ENCODE results near the gene ZNF526.

The ZNF526 gene

GRCh38 chr19:42270346-42271044, 50.4 kb downstream of the ZNF526 start:
- H3K27me3 ChIP-seq (ENCODE audit: insufficient read depth, low read length), result no peaks in the 10 kb centered on the region
- H3K4me1 ChIP-seq (ENCODE audit: insufficient read depth, low read length, severe bottlenecking), result peaks cover 30% of the 10 kb centered on the region
- H2AFZ ChIP-seq (ENCODE audit: low read length), result no peak overlapping the region
- H3K9me3 ChIP-seq (ENCODE audit: low read length), result no peaks in the 10 kb centered on the region
- peak overlapping the region; percentile 79 for H3K4me2 ChIP-seq (ENCODE audit: low read length)
- TF ChIP-seq EZH2 (IDR thresholded peaks at IDR 0.05; ENCODE audit: borderline replicate concordance, low read length) (no peak), CTCF (IDR thresholded peaks at IDR 0.05; ENCODE audit: low read length) (no peak)
- H3K9ac ChIP-seq (ENCODE audit: low read length), result peak overlapping the region; percentile 72
- H3K27ac ChIP-seq (ENCODE audit: low read depth, low read length, poor library complexity, severe bottlenecking), result peak overlapping the region; percentile 89
- H3K79me2 ChIP-seq (ENCODE audit: insufficient read depth, low read length), result no peaks in the 10 kb centered on the region
- no peaks in the 10 kb centered on the region for H3F3A ChIP-seq (ENCODE audit: insufficient read depth, low read length)
- H3K4me3 ChIP-seq (ENCODE audit: low read depth, low read length, poor library complexity, severe bottlenecking), result peak overlapping the region; percentile 81
- no peaks in the 10 kb centered on the region for H4K20me1 ChIP-seq (ENCODE audit: insufficient read depth, low read length)
- no peaks in the 10 kb centered on the region for H3K9me2 ChIP-seq (ENCODE audit: low read depth, low read length)
- peaks cover 4% of the 10 kb centered on the region; the same call in 1 of the 2 replicates for H3K36me3 ChIP-seq (ENCODE audit: insufficient read depth, low read length)

DNA sequence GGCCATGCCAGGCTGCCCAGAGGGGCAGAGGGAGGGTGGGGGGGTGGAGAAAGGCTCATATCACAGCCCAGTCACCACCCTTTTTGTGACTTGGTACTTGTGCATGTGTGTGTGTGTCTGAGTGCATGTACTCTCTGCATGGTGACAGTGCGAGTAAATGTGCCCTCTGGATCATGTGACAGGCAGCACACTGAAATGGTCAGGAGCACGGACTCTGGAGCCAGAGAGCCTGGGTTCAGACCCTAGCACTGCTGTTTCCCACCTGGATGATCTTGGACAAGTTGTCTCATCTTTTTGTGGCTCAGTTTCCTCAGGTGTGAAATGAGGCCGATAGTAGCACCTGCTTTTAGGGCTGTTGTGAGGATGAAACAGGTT, 50.9 kb downstream of the ZNF526 start:
- H3F3A ChIP-seq (ENCODE audit: insufficient read depth, low read length), result no peaks in the 10 kb centered on the region
- H3K9me3 ChIP-seq (ENCODE audit: low read length), result no peaks in the 10 kb centered on the region
- H3K79me2 ChIP-seq (ENCODE audit: insufficient read depth, low read length), result no peaks in the 10 kb centered on the region
- no peaks in the 10 kb centered on the region for H4K20me1 ChIP-seq (ENCODE audit: insufficient read depth, low read length)
- peak overlapping the region; percentile 72; the same call in 1 of the 2 replicates for H3K9ac ChIP-seq (ENCODE audit: low read length)
- TF ChIP-seq CTCF (IDR thresholded peaks at IDR 0.05; ENCODE audit: low read length) (no peak), EZH2 (IDR thresholded peaks at IDR 0.05; ENCODE audit: borderline replicate concordance, low read length) (no peak)
- no peaks in the 10 kb centered on the region for H3K9me2 ChIP-seq (ENCODE audit: low read depth, low read length)
- H3K4me3 ChIP-seq (ENCODE audit: low read depth, low read length, poor library complexity, severe bottlenecking), result peak overlapping the region; percentile 81
- peak overlapping the region; percentile 79 for H3K4me2 ChIP-seq (ENCODE audit: low read length)
- no peak overlapping the region for H2AFZ ChIP-seq (ENCODE audit: low read length)
- H3K4me1 ChIP-seq (ENCODE audit: insufficient read depth, low read length, severe bottlenecking), result peaks cover 30% of the 10 kb centered on the region
- peaks cover 4% of the 10 kb centered on the region; the same call in 1 of the 2 replicates for H3K36me3 ChIP-seq (ENCODE audit: insufficient read depth, low read length)
- H3K27me3 ChIP-seq (ENCODE audit: insufficient read depth, low read length), result no peaks in the 10 kb centered on the region
- peak overlapping the region; percentile 89 for H3K27ac ChIP-seq (ENCODE audit: low read depth, low read length, poor library complexity, severe bottlenecking)

- TF ChIP-seq CTCF (IDR thresholded peaks at IDR 0.05; ENCODE audit: low read length) (no peak), EZH2 (IDR thresholded peaks at IDR 0.05; ENCODE audit: borderline replicate concordance, low read length) (no peak)
- Histone ChIP-seq H3K4me1 (ENCODE audit: insufficient read depth, low read length, severe bottlenecking) (peaks cover 30% of the 10 kb centered on the region), H2AFZ (ENCODE audit: low read length) (no peak overlapping the region), H3K4me2 (ENCODE audit: low read length) (no peak overlapping the region), H3K36me3 (ENCODE audit: insufficient read depth, low read length) (peaks cover 4% of the 10 kb centered on the region; the same call in 1 of the 2 replicates), H3K4me3 (ENCODE audit: low read depth, low read length, poor library complexity, severe bottlenecking) (no peak overlapping the region), H3K9me3 (ENCODE audit: low read length) (no peaks in the 10 kb centered on the region), H3K27ac (ENCODE audit: low read depth, low read length, poor library complexity, severe bottlenecking) (peak overlapping the region; percentile 89), H3K27me3 (ENCODE audit: insufficient read depth, low read length) (no peaks in the 10 kb centered on the region), H3F3A (ENCODE audit: insufficient read depth, low read length) (no peaks in the 10 kb centered on the region), H3K9ac (ENCODE audit: low read length) (no peak overlapping the region), H4K20me1 (ENCODE audit: insufficient read depth, low read length) (no peaks in the 10 kb centered on the region), H3K79me2 (ENCODE audit: insufficient read depth, low read length) (no peaks in the 10 kb centered on the region), H3K9me2 (ENCODE audit: low read depth, low read length) (no peaks in the 10 kb centered on the region)
These were observed 51.9 kb downstream of the ZNF526 start for GRCh38 chr19:42271861-42272534.
